Measurements from ENCODE around the gene ST7L.

DNA sequence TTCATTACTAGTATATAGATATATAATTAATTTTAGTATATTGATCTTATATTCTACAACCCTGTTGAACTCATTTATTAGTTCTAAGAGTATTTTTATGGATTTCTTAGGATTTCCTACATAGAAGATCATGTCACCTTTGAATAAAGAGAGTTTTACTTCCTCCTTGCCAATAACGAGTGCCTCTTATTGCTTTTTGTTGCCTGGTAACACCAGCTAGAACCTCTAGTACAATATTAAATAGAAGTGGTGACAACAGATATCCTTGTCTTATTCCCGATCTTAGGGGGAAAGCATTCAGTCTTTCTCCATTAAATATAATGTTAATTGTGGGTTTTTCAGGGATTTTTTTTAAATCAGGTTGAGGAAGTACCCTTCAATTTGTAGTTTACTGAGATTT lies 69.4 kb downstream of the ST7L start:
- TF ChIP-seq, protein P1, sequence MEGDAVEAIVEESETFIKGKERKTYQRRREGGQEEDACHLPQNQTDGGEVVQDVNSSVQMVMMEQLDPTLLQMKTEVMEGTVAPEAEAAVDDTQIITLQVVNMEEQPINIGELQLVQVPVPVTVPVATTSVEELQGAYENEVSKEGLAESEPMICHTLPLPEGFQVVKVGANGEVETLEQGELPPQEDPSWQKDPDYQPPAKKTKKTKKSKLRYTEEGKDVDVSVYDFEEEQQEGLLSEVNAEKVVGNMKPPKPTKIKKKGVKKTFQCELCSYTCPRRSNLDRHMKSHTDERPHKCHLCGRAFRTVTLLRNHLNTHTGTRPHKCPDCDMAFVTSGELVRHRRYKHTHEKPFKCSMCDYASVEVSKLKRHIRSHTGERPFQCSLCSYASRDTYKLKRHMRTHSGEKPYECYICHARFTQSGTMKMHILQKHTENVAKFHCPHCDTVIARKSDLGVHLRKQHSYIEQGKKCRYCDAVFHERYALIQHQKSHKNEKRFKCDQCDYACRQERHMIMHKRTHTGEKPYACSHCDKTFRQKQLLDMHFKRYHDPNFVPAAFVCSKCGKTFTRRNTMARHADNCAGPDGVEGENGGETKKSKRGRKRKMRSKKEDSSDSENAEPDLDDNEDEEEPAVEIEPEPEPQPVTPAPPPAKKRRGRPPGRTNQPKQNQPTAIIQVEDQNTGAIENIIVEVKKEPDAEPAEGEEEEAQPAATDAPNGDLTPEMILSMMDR (IDR thresholded peaks at IDR 0.05; ENCODE audit: low read depth, low read length), result no peak
- no peak for TF ChIP-seq EZH2phosphoT487 (IDR thresholded peaks at IDR 0.05; ENCODE audit: low read depth)
